NCI-H510A (cell line): ENCODE data around the gene CIAPIN1.
"Not testable (repeated sequence)": the region's sequence is repeated elsewhere in the genome, so short reads cannot be mapped to it uniquely, and the experiment has no call there.

Experiments used
- DNase-seq: peaks from one replicate; lab custom pipeline; 2025; lab: John Stamatoyannopoulos, UW

Gene CIAPIN1

DNA sequence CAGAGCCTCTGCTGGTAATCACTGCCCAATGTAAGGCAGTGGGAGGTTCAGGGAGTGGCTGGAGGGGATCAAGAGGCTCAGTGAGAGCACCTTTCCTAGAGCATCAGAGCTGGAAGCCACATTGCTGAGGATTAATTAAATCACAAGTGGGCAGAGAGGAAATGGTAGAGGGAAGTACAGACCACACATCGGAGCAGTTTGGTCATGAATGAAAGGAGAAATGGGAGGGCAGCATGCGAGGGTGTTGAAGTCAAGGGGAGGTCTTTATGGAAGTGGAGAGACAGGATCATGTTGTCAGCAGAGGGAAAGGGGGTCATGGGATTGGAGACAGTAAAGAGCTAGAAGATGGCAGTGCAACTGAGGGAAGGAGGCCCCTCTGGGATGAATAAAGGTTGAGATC is 40.3 kb downstream of the CIAPIN1 start:
- no peak for DNase-seq

DNA sequence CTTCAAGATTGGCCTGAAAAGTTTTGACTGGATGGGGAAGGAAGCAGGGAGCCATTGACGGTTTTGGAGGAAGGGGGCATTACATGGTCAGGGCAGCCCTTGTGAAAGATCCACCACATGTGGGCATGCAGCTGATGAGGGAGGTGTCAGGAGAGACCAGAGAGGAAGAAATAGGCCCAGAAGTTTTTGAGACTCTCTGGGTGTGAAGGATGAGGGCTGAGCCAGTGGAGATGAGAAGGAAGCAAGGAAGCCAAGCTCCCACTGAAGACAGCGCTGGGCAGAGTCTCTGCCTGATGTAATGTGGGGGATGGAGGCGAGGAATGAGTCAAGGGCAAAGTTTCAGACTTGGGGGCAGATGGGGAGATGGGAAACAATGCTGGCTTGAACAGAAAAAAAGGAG is 42.1 kb downstream of the CIAPIN1 start:
- no peak for DNase-seq

DNA sequence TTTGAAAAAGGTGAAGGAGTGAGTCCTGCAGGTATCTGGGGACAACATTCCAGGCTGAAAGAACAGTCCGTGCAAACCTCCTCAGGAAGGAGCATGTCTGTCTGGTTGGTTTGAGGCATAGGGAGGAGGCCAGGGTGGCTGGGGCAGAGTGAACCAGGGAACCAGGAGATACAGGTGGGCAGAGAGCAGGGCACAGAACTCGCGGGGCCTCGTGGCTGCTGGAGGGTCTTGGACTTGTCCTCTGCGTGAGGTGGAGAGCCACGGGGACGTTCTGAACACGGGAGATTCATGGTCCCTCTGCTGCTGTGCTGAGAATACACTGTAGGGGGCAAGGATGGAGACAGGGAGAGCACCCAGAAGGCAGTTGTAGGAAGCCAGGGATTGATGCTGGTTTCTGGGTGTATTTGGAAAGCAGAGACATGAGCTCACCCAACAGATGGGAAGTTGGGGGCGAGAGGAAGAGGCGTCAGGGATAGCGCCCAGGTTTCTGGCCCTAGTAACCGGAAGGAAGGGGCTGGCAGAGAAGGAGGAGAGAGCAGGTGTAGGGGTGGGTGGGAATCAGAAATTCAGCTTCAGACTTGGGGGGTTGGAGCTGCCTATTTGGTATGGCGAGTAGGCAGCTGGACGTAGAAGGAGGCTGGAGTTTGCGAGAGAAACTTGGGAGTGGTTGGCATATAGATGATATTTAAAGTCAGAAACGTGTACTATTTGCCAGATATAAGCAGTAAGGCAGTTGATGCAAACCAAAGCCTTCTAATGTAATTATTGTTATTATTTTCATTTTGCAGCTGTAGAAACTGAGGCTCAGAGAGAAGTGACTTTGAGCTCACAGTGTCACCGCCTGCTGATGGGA is 43.0 kb downstream of the CIAPIN1 start, which contains the start of gene CCL17:
Gene CCL17 (plus strand): TSS at position 803 of the 853 bp plus-strand sequence. CDS start 9,166 bp downstream, outside the sequence.
- no peak for DNase-seq

DNA sequence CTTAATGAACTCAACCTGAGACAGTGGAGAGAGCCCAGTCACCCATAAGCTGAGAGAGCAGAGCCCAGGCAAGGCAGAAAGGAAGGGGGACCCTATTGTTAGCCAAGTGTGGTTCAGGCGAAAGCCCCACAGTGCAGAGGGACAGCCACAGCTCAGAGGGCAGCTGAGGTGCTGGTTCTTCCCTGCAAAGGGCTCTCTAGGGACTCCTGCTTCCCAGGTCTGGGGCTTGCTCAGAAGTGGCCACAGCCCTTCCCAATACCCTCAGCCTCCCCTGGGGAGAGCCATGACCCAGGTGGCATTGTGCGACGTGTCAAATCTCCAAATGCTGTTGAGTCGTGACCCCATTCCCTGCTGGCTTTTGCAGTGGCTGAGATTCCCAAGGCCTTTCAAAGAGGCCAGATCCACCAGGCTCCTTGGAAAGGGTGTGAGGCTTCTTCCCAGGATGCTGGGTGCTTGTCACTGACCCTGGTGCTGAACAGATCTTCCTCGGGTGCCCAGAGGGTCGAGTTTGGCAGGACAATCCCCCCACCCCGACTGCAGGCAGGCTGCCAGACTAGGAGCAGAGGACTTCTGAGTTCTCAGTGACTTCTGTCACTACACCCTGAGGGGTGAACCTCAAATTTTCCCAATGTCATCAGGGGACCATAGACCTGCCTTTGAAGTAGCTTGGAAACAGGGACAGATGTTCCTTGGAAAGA is 45.1 kb downstream of the CIAPIN1 start:
- no peak for DNase-seq

DNA sequence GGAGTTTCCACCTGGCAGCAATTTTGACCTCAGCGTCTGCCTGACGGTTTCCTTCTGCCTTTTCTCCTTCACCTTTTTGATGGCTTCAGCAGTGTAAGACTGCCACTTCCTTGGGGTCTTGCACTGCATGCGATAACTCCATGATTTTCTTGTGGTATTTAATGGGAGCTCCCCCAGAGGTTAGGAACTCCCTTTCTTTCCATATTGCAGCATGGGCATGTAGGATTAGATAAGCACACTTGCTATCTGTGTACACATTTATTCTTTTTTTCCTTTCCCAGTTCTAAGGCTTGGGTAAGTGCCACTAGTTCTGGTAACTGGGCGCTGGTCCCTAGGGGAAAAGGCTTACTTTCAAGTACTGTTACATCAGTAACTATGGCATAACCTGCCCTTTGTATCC is 49.7 kb downstream of the CIAPIN1 start:
- not testable (repeated sequence) for DNase-seq

DNA sequence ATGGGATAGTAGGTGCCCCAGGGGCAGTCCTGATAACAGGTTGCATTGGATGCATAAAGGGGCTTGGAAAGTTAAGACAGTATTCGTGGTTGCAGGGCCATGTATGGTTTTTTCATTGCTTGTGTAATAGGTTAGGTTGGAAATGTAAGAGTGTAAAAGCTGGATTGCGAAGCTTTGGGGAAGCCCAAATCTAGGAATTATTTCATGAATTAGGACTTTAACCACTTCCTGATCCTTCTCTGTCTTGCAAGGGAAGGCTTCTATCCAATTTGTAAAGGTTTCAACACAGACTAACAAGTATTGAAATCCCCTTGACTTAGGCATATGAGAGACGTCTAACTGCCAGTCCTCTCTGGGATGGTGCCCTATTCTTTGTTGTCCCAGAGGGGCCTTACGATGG is 50.4 kb downstream of the CIAPIN1 start:
- DNase-seq, result no peak

DNA sequence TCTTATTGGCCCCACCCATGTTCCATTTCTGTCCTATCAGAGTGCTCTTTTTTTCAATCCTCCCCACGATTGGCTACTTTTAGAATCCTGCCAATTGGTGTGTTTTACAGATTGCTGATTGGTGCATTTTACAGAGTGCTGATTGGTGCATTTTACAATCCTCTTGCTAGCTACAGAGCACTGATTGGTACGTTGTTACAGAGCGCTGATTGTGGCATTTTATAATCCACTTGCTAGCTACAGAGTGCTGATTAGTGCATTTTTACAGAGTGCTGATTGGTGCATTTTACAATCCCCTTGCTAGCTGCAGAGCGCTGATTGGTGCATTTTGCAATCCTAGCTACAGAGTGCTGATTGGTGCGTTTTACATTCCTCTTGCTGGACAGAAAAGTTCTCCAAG is 52.2 kb downstream of the CIAPIN1 start:
- DNase-seq, result no peak

DNA sequence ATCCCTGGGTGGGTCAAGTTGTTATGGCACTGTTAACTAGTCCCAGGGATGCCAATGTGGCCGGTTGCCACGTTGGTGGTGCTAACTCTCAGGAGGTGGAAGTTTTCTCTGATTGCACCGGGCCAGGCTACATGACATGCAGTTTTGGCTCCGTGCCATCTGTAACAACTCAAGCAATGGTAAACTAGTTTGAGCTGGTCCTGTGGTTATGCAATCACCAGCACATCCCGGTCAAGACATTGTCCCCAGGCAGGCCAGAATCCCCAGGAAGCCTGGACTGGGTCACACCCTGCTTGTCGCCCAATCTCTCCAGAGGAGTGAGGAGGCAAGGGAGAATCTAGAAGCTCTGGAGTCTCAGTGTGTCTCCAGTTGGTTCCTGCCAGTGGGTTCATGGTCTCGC is 52.7 kb downstream of the CIAPIN1 start:
- peak; percentile 43 for DNase-seq

DNA sequence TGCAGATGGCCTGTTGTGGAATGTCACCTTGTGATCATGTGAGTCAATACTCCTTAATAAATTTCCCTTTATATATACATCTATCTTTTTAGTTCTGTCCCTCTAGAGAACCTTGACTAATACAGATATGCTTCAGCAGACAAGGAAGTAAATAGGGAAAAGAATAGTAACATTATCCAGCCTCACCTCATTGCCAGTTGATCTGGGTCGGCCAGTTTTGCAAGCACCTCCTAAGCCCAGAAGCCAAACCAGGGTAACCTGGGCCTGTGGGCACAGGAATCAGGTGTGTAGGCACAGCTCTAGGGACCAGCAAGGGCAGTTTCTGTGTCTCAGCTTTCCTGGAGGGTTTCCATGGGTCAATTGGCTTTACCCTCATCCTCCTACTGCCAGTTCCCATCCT is 54.5 kb downstream of the CIAPIN1 start:
- DNase-seq, result no peak

DNA sequence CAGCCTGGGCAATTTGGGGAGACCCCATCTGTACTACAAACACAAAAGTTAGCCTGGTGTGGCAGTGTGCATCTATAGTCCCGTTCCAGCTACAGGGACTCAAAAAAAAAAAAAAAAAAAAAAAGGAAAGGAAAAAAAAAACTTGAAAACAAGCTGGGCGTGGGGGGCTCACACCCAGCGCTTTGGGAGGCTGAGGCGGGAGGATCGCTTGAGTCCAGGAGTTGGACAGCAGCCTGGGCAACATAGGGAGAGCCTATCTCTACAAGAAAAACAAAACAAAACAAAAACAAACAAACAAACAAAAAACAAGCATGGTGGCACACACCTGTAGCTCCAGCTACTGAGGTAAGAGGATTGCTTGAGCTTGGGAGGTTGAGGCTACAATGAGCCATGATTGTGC is 55.5 kb downstream of the CIAPIN1 start:
- DNase-seq, result no peak

DNA sequence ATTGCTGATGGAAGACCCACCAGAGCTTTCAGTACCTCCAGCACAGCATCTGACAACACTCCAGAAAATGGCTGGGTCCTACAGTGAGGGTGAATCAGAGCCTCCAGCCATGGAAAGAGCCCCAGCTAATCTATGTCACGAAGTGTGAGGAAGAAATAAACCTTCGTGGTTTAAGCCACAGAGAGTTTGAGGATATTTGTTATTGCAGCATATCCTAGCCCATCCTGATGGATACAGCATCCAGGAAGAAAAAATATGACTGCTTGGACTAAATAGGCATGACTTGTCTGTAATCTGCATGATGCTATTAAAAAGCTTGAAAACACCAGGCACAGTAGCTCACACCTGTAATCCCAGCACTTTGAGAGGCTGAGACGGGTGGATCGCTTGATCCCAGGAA is 55.9 kb downstream of the CIAPIN1 start:
- no peak for DNase-seq

DNA sequence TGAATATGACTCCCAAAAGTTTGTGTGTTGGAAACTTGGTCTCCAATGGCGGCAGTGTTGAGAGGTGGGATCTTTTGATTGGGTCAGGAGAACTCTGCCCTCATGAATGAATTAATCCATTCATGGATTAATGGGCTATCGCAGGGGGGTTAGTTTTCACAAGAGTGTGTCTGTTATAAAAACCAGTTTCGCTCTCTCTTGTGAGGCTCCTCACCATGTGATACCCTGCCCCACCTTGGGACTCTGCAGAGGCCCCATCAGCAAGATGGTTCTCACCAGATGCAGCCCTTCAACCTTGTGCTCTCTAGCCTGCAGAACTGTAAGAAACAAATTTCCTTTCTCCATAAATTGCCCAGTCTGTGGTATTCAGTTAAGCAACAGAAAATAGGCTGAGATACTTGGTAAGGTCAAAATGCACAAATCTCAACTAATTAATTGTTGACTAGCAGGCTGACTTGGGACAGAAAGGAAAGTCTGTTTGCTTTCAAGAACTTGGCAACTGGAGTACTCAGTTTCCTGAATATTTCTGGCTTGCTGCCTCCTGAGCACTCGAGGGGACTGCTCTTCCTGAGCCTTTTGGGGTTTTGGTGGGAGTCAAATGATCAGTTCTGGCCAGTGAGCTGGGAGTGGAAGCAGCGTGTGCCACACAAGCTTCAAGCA is 56.4 kb downstream of the CIAPIN1 start:
- no peak for DNase-seq

DNA sequence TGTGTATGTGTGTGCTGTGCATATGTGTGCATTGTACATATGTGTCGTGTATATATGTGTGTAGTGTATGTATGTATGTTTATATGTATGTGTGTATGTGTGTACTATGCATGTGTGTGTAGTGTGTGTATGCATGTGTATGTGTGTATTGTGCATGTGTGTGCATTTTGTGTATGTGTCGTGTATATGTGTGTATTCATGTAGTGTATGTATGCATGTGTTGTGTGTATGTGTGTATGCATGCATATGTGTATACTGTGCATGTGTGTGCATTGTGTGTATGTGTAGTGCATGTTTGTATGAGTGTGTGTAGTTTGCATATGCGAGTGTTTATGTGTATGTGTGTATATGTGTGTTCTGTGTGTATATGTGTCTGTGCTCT is 58.1 kb downstream of the CIAPIN1 start:
- no peak for DNase-seq

DNA sequence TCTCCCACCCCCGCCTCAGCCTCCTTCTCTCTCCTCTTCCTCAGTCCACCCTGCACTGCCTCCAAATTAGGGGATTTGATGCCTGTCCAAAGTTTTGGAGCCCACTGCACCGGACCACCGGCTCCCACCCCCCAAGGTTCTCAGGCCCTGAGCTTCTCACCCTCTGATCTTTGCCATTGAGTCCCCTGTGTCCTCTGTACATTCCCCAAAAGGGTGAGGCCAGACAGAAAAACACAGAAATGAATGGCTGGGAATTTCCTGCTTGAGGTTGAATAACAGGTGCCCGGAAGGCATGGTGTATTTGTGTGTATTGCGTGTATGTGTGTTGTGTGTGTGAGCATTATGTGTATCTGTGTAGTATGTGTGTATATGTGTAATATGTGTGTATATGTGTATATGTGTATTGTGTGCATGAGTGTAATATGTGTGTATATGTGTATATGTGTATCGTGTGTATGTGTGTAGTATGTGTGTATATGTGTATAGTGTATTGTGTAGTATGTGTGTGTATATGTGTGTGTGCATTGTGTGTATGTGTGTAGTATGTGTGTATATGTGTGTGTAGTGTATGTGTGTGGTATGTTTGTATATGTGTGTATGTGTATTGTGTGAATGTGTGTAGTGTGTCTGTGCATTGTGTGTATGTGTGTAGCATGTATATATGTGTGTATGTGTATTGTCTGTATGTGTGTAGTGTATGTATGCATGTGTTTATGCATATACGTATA is 58.7 kb downstream of the CIAPIN1 start:
- no peak for DNase-seq

DNA sequence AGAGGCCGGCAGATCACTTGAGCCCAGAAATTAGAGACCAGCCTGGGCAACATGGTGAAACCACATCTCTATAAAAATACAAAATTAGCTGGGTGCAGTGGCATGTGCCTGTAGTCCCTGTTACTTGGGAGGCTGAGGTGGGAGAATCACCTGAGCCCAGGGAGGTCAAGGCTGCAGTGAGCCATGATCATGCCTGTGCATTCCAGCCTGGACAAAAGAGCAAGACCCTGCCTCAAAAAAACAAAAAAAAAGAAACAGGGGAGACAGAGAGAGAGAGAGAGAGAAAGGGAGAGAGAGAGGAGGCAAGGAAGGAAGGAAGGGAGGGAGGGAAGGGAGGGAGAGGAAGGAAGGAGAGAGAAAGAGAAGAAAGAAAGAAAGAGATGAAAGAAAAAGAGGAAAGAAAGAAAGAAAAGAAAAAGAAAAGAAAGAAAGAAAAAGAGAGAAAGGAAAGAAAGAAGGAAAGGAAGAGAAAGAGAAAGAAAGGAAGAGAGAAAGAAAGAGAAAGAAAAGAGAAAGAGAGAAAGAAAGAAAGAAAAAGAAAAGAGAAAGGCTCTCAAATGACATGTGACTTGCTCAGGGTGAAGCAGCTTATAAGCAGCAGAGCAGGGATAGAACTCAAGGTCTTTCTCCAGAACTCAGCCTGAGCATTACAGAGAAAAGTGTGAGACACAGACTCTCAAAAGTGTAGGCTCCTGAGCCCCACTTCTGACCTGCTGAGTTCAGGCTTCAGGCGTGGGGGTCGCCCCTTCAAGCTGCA is 59.4 kb downstream of the CIAPIN1 start:
- DNase-seq, result no peak

DNA sequence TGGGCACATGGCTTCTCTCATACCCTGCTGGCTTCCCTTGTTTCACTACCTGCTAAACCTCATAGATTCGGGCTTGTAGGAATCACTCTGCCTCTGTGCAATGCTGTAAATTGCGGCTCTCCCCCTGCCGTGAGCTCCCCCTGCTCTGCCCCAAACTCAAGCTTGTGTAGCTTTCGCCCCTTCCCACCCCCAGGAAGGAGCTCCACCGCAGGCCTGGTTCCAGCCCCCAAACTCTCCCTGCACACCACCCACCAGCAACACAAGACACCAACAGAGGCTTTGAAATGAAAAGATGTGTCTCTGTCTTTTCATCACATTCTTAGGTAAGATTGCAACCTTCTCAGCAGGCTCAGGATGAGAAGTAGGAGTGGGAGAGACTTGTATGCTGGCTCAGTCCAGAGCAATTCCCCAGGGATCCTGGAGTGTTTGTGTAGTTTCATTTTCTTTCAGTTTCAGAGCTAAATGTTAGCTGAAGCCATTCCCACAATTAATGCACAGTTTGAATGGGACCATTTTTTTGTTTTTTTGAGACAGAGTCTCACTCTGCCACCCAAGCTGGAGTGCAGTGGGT is 60.7 kb downstream of the CIAPIN1 start:
- DNase-seq, result no peak

DNA sequence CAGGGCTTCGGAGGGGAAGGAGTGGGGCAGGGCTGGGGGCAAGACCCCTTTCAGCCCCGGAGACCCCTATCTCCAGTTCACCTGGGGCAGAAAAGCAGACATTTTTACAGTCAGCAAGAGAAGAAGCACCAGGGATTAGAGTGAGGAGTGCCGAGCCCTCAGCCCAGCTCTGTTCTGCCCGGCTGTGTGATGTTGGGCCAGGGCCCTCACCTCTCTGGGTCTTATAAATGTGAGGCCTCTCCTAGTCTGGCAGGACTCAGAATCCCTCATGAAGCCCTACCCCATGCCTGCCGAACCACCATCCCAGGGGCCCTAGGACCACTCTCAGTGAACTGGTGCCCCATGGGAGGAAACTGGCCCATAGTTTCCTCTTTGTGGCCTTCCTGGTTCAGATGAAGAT is 62.1 kb downstream of the CIAPIN1 start:
- no peak for DNase-seq

DNA sequence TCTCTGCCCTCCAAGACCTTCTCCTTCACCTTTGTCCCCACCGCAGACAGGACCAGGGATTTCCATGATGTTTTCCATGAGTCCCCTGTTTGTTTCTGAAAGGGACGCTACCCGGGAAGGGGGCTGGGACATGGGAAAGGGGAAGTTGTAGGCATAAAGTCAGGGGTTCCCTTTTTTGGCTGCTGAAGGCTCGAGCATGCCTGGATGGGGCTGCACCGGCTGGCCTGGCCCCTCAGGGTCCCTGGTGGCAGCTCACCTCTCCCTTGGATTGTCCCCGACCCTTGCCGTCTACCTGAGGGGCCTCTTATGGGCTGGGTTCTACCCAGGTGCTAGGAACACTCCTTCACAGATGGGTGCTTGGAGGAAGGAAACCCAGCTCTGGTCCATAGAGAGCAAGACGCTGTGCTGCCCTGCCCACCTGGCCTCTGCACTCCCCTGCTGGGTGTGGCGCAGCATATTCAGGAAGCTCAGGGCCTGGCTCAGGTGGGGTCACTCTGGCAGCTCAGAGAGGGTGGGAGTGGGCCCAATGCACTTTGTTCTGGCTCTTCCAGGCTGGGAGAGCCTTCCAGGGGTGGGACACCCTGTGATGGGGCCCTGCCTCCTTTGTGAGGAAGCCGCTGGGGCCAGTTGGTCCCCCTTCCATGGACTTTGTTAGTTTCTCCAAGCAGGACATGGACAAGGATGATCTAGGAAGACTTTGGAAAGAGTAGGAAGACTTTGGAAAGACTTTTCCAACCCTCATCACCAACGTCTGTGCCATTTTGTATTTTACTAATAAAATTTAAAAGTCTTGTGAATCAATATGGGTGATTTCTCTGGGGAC is 62.7 kb downstream of the CIAPIN1 start:
- no peak for DNase-seq

DNA sequence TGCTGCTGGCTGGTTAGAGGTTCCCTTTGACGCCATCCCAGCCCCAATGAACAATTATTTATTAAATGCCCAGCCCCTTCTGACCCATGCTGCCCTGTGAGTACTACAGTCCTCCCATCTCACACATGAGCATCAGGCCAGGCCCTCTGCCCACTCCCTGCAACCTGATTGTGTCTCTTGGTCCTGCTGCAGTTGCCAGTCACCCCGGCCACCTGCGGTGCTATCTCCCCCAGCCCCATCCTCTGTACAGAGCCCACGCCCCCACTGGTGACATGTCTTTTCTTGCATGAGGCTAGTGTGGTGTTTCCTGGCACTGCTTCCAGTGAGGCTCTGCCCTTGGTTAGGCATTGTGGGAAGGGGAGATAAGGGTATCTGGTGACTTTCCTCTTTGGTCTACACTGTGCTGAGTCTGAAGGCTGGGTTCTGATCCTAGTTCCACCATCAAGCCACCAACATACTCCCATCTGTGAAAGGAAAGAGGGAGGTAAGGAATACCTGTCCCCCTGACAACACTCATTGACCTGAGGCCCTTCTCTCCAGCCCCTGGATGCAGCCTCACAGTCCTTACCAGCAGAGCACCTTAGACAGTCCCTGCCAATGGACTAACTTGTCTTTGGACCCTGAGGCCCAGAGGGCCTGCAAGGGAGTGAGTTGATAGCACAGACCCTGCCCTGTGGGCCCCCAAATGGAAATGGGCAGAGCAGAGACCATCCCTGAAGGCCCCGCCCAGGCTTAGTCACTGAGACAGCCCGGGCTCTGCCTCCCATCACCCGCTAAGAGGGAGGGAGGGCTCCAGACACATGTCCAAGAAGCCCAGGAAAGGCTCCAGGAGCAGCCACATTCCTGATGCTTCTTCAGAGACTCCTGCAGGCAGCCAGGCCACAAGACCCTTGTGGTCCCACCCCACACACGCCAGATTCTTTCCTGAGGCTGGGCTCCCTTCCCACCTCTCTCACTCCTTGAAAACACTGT is 63.6 kb downstream of the CIAPIN1 start:
- DNase-seq, result no peak
